ENCODE measurements around the gene DHFR. TPM values are rescaled to one million over a fixed set of nuclear protein-coding genes. Genes with fewer than 3 reads are reported as not detected.
"Not testable (repeated sequence)": the region's sequence is repeated elsewhere in the genome, so short reads cannot be mapped to it uniquely, and the experiment has no call there.

Gene DHFR
- total RNA-seq, 1 donor from 2014 or later, result 60.3 TPM

- no peak overlapping the region for H3K27ac Mint-ChIP-seq
These were observed 17.5 kb upstream of the DHFR start for GRCh38 chr5:80672140-80672736.

GRCh38 chr5:80668016-80668969 lies 13.5 kb upstream of the DHFR start:
- intact Hi-C loops (cut with micrococcal nuclease), result no loop called here
- Mint-ChIP-seq H3K27ac (no peak overlapping the region), H3K4me1 (ENCODE audit: low read depth) (peaks cover 16% of the 10 kb centered on the region), H3K36me3 (ENCODE audit: low read depth) (peaks cover 37% of the 10 kb centered on the region), H3K9me3 (no peaks in the 10 kb centered on the region), H3K27me3 (ENCODE audit: insufficient read depth) (no peaks in the 10 kb centered on the region), H3K4me3 (no peak overlapping the region)
- DNase-seq (ENCODE audit: low spot score), result no peak

More at GRCh38 chr5:80672140-80672736, 17.5 kb upstream of the DHFR start:
- Mint-ChIP-seq H3K27me3 (ENCODE audit: insufficient read depth) (no peaks in the 10 kb centered on the region), H3K4me1 (ENCODE audit: low read depth) (no peaks in the 10 kb centered on the region), H3K9me3 (no peaks in the 10 kb centered on the region), H3K36me3 (ENCODE audit: low read depth) (peaks cover 26% of the 10 kb centered on the region), H3K4me3 (no peak overlapping the region)
- intact Hi-C loops (cut with micrococcal nuclease), result loop anchor here (1.0 to 5.0 kb wide), 5 partner anchors 17 to 581 kb away; partner anchors contain the start of gene ZFYVE16
- peak; percentile 49 for DNase-seq (ENCODE audit: low spot score)

- H3K4me1 Mint-ChIP-seq (ENCODE audit: low read depth), result peaks cover 16% of the 10 kb centered on the region
- no peak overlapping the region for H3K4me3 Mint-ChIP-seq
- H3K27me3 Mint-ChIP-seq (ENCODE audit: insufficient read depth), result no peaks in the 10 kb centered on the region
- no peaks in the 10 kb centered on the region for H3K9me3 Mint-ChIP-seq
- peaks cover 36% of the 10 kb centered on the region for H3K36me3 Mint-ChIP-seq (ENCODE audit: low read depth)
- intact Hi-C loops (cut with micrococcal nuclease), result no loop called here
- no peak overlapping the region for H3K27ac Mint-ChIP-seq
- no peak for DNase-seq (ENCODE audit: low spot score)
These were observed 12.6 kb upstream of the DHFR start for GRCh38 chr5:80667384-80667783.

- Mint-ChIP-seq H3K36me3 (ENCODE audit: low read depth) (peaks cover 45% of the 10 kb centered on the region), H3K27me3 (ENCODE audit: insufficient read depth) (no peaks in the 10 kb centered on the region), H3K27ac (no peak overlapping the region), H3K4me1 (ENCODE audit: low read depth) (peaks cover 16% of the 10 kb centered on the region), H3K4me3 (no peak overlapping the region), H3K9me3 (no peaks in the 10 kb centered on the region)
- DNase-seq (ENCODE audit: low spot score), result no peak
- intact Hi-C loops (cut with micrococcal nuclease), result no loop called here
These were observed 10.3 kb upstream of the DHFR start for GRCh38 chr5:80665057-80665456.

- Mint-ChIP-seq H3K27ac (no peak overlapping the region), H3K27me3 (ENCODE audit: insufficient read depth) (no peaks in the 10 kb centered on the region), H3K4me3 (no peak overlapping the region), H3K4me1 (ENCODE audit: low read depth) (peaks cover 21% of the 10 kb centered on the region), H3K36me3 (ENCODE audit: low read depth) (peaks cover 53% of the 10 kb centered on the region), H3K9me3 (no peaks in the 10 kb centered on the region)
- no peak for DNase-seq (ENCODE audit: low spot score)
- intact Hi-C loops (cut with micrococcal nuclease), result no loop called here
These were observed 7.3 kb upstream of the DHFR start for GRCh38 chr5:80662108-80662507.

GRCh38 chr5:80660661-80661060 lies 5.9 kb upstream of the DHFR start:
- H3K4me3 Mint-ChIP-seq; H3K27me3 Mint-ChIP-seq (ENCODE audit: insufficient read depth); intact Hi-C loops (cut with micrococcal nuclease); DNase-seq (ENCODE audit: low spot score); H3K27ac Mint-ChIP-seq; H3K9me3 Mint-ChIP-seq: not testable (repeated sequence)
- Mint-ChIP-seq H3K4me1 (ENCODE audit: low read depth) (peaks cover 28% of the 10 kb centered on the region), H3K36me3 (ENCODE audit: low read depth) (peaks cover 56% of the 10 kb centered on the region)

GRCh38 chr5:80659106-80659505 lies 4.3 kb upstream of the DHFR start:
- H3K27me3 Mint-ChIP-seq (ENCODE audit: insufficient read depth), result no peaks in the 10 kb centered on the region
- no peak overlapping the region for H3K4me3 Mint-ChIP-seq
- H3K9me3 Mint-ChIP-seq, result no peaks in the 10 kb centered on the region
- intact Hi-C loops (cut with micrococcal nuclease), result loop anchor here (5.0 to 10.0 kb wide), 3 partner anchors 172 to 1144 kb away; partner anchors contain the start of genes FAM151B and HOMER1
- H3K4me1 Mint-ChIP-seq (ENCODE audit: low read depth), result peaks cover 28% of the 10 kb centered on the region
- peaks cover 47% of the 10 kb centered on the region for H3K36me3 Mint-ChIP-seq (ENCODE audit: low read depth)
- no peak for DNase-seq (ENCODE audit: low spot score)
- H3K27ac Mint-ChIP-seq, result no peak overlapping the region

- Mint-ChIP-seq H3K9me3 (no peaks in the 10 kb centered on the region), H3K27ac (peak overlapping the region; percentile 98), H3K36me3 (ENCODE audit: low read depth) (peaks cover 48% of the 10 kb centered on the region), H3K27me3 (ENCODE audit: insufficient read depth) (no peaks in the 10 kb centered on the region), H3K4me3 (peak overlapping the region; percentile 93), H3K4me1 (ENCODE audit: low read depth) (peaks cover 37% of the 10 kb centered on the region)
- intact Hi-C loops (cut with micrococcal nuclease), result loop anchor here (5.0 to 10.0 kb wide), 3 partner anchors 169 to 1142 kb away; partner anchors contain the start of genes FAM151B and HOMER1
- no peak for DNase-seq (ENCODE audit: low spot score)
These were observed 1.6 kb upstream of the DHFR start for GRCh38 chr5:80656425-80656824.

- H3K27ac Mint-ChIP-seq, result peak overlapping the region; percentile 98
- peaks cover 37% of the 10 kb centered on the region for H3K4me1 Mint-ChIP-seq (ENCODE audit: low read depth)
- peak; percentile 5 for DNase-seq (ENCODE audit: low spot score)
- H3K27me3 Mint-ChIP-seq (ENCODE audit: insufficient read depth), result no peaks in the 10 kb centered on the region
- peaks cover 41% of the 10 kb centered on the region for H3K36me3 Mint-ChIP-seq (ENCODE audit: low read depth)
- intact Hi-C loops (cut with micrococcal nuclease), result loop anchor here (1.0 to 10.0 kb wide), 10 partner anchors 17 to 1671 kb away; partner anchors contain the start of genes ARSB, FAM151B, HOMER1 and MTX3
- H3K9me3 Mint-ChIP-seq, result no peaks in the 10 kb centered on the region
- peak overlapping the region; percentile 93 for H3K4me3 Mint-ChIP-seq
These were observed 520 bp upstream of the DHFR start for GRCh38 chr5:80655231-80655774.

- Mint-ChIP-seq H3K27ac (peak overlapping the region; percentile 45), H3K4me1 (ENCODE audit: low read depth) (peaks cover 37% of the 10 kb centered on the region), H3K27me3 (ENCODE audit: insufficient read depth) (no peaks in the 10 kb centered on the region), H3K4me3 (peak overlapping the region; percentile 93), H3K9me3 (no peaks in the 10 kb centered on the region), H3K36me3 (ENCODE audit: low read depth) (peaks cover 31% of the 10 kb centered on the region)
- DNase-seq (ENCODE audit: low spot score), result no peak
- intact Hi-C loops (cut with micrococcal nuclease), result loop anchor here (1.0 to 10.0 kb wide), 8 partner anchors 101 to 1669 kb away; partner anchors contain the start of genes ARSB, ATG10, HOMER1 and MTX3
These were observed 761 bp downstream of the DHFR start for GRCh38 chr5:80654054-80654390.

GRCh38 chr5:80653502-80653901 lies 1.3 kb downstream of the DHFR start:
- H3K4me3 Mint-ChIP-seq, result peak overlapping the region; percentile 93
- peaks cover 38% of the 10 kb centered on the region for H3K4me1 Mint-ChIP-seq (ENCODE audit: low read depth)
- DNase-seq (ENCODE audit: low spot score), result no peak
- no peaks in the 10 kb centered on the region for H3K27me3 Mint-ChIP-seq (ENCODE audit: insufficient read depth)
- no peaks in the 10 kb centered on the region for H3K9me3 Mint-ChIP-seq
- H3K27ac Mint-ChIP-seq, result peak overlapping the region; percentile 45
- H3K36me3 Mint-ChIP-seq (ENCODE audit: low read depth), result peaks cover 33% of the 10 kb centered on the region
- intact Hi-C loops (cut with micrococcal nuclease), result loop anchor here (5.0 to 10.0 kb wide), 4 partner anchors 396 to 1319 kb away; partner anchors contain the start of genes ATG10, HOMER1 and SERINC5

GRCh38 chr5:80646926-80647325 lies 7.9 kb downstream of the DHFR start:
- Mint-ChIP-seq H3K27me3 (ENCODE audit: insufficient read depth) (no peaks in the 10 kb centered on the region), H3K4me3 (no peak overlapping the region), H3K36me3 (ENCODE audit: low read depth) (peaks cover 53% of the 10 kb centered on the region), H3K4me1 (ENCODE audit: low read depth) (peaks cover 21% of the 10 kb centered on the region), H3K9me3 (no peaks in the 10 kb centered on the region), H3K27ac (no peak overlapping the region)
- intact Hi-C loops (cut with micrococcal nuclease), result no loop called here
- DNase-seq (ENCODE audit: low spot score), result no peak

Measured in activated T-helper 1 cell treated with anti-CD3 and anti-CD28 coated beads, Interleukin-12 subunit alpha, Interleukin-12 subunit beta, Interleukin-2, Interleukin-4 antibody, amounts not matched to agents 30 ng/mL and 10 ng/mL and 1 ng/mL, durations not matched to agents 14 hours and 24 hours and 36 hours (primary cell).